PFSK-1 (cell line): ENCODE measurements around the gene ZRANB1.

Experiments used
- FOXP2 ChIP-seq: optimal IDR thresholded peaks from 2 replicates; pipeline ENCODE3; 2011; ENCODE audit warnings: borderline replicate concordance, control low read depth, inconsistent platforms; ENCODE audit not compliant: insufficient read depth; ENCODE audit errors: extremely low read length, extremely low read depth
- POLR2AphosphoS5 ChIP-seq: IDR thresholded peaks from 2 replicates; pipeline ENCODE4 v1.6.1; 2012; ENCODE audit warnings: low read depth, mild to moderate bottlenecking, control low read depth, low read length, moderate library complexity
- SIN3A ChIP-seq: IDR thresholded peaks from 2 replicates; pipeline ENCODE4 v1.6.1; 2012; ENCODE audit warnings: mild to moderate bottlenecking, low read length, moderate library complexity, borderline replicate concordance; ENCODE audit not compliant: insufficient read depth
- TAF1 ChIP-seq: IDR thresholded peaks from 2 replicates; pipeline ENCODE4 v1.6.1; 2012; ENCODE audit warnings: low read length, control low read depth, borderline replicate concordance; ENCODE audit not compliant: insufficient read depth
- TF ChIP-seq, protein P1 (sequence below), 2 experiments: IDR thresholded peaks; 2 replicates each; pipeline versions ENCODE4 v1.6.1 to v1.8.0; 2011 to 2012; ENCODE audit warnings: low read depth in 2 of 2, low read length in 2 of 2, control low read depth in 1 of 2, inconsistent platforms in 1 of 2, mild to moderate bottlenecking in 1 of 2, moderate library complexity in 1 of 2; ENCODE audit not compliant: insufficient read depth in 1 of 2

Gene ZRANB1

GRCh38 chr10:124993736-124994451 lies 52.0 kb downstream of the ZRANB1 start:
- TF ChIP-seq, protein P1, sequence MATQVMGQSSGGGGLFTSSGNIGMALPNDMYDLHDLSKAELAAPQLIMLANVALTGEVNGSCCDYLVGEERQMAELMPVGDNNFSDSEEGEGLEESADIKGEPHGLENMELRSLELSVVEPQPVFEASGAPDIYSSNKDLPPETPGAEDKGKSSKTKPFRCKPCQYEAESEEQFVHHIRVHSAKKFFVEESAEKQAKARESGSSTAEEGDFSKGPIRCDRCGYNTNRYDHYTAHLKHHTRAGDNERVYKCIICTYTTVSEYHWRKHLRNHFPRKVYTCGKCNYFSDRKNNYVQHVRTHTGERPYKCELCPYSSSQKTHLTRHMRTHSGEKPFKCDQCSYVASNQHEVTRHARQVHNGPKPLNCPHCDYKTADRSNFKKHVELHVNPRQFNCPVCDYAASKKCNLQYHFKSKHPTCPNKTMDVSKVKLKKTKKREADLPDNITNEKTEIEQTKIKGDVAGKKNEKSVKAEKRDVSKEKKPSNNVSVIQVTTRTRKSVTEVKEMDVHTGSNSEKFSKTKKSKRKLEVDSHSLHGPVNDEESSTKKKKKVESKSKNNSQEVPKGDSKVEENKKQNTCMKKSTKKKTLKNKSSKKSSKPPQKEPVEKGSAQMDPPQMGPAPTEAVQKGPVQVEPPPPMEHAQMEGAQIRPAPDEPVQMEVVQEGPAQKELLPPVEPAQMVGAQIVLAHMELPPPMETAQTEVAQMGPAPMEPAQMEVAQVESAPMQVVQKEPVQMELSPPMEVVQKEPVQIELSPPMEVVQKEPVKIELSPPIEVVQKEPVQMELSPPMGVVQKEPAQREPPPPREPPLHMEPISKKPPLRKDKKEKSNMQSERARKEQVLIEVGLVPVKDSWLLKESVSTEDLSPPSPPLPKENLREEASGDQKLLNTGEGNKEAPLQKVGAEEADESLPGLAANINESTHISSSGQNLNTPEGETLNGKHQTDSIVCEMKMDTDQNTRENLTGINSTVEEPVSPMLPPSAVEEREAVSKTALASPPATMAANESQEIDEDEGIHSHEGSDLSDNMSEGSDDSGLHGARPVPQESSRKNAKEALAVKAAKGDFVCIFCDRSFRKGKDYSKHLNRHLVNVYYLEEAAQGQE (IDR thresholded peaks at IDR 0.05; ENCODE audit: insufficient read depth in 1 of 2, low read depth in 2 of 2, low read length in 2 of 2) = no peak
- TF ChIP-seq SIN3A (no peak), TAF1 (no peak), POLR2AphosphoS5 (no peak), FOXP2 (no peak)

GRCh38 chr10:124994573-124995473 lies 52.9 kb downstream of the ZRANB1 start:
- TF ChIP-seq FOXP2 (no peak), SIN3A (no peak), POLR2AphosphoS5 (no peak), TAF1 (no peak)

DNA sequence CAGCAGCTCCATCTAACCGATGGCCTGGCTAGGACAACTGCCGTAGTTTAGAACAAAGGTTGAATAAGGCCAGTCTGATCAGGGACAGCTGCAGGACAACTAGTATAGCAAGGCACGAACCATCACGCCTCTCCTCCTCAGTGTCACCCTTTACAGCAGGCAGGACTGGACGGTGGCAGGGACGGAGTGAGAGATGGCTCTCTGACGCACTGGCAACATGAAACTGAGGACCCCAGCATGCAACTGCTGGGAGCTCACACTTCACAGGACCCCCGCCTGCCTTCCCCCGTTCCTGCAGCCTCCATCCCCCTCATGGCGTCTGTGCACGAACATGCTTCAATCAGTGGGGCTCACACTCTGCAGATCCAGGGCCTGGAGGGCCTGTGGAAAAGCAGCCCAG lies 53.7 kb downstream of the ZRANB1 start:
- TF ChIP-seq SIN3A (no peak), TAF1 (no peak)

- TF ChIP-seq FOXP2 = no peak
- TF ChIP-seq POLR2AphosphoS5 = no peak
- TF ChIP-seq TAF1 = no peak
- no peak for TF ChIP-seq SIN3A
- TF ChIP-seq, protein P1 (IDR thresholded peaks at IDR 0.05; ENCODE audit: insufficient read depth in 1 of 2, low read depth in 2 of 2, low read length in 2 of 2) = no peak
These were observed 54.4 kb downstream of the ZRANB1 start for GRCh38 chr10:124996127-124996853.

DNA sequence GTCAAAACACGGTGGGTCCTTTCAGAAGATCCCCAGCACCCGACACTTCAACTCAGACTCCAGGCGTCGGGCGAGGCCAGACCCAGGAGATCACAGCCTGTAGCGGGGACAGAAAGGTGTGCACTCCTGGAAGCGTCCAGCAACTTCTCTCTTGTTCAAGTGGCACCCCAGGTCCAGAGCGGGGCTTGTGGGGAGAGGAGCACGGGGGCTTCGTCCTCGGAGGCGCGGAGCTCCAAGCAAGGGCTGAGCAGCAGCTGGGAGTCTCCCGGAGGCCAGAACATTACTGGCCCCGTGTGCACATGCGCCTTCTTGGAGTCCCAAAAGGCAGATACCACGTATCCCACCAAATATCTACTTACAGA lies 54.9 kb downstream of the ZRANB1 start:
- TF ChIP-seq SIN3A = no peak
- no peak for TF ChIP-seq TAF1
- TF ChIP-seq, protein P1 (IDR thresholded peaks at IDR 0.05; ENCODE audit: insufficient read depth in 1 of 2, low read depth in 2 of 2, low read length in 2 of 2) = no peak

- TF ChIP-seq POLR2AphosphoS5 (no peak), TAF1 (no peak), SIN3A (no peak), FOXP2 (no peak)
- TF ChIP-seq, protein P1 (IDR thresholded peaks at IDR 0.05; ENCODE audit: insufficient read depth in 1 of 2, low read depth in 2 of 2, low read length in 2 of 2) = no peak
These were observed 55.4 kb downstream of the ZRANB1 start for GRCh38 chr10:124997306-124997705.
